ENCODE measurements around the gene MTARC1.
A peak's percentile ranks its signal among the peaks of the same experiment; 100 is the strongest.

MTARC1 gene

GRCh38 chr1:220808345-220809186, 21.9 kb downstream of the MTARC1 start:
- no peak for DNase-seq

GRCh38 chr1:220809187-220809550, 22.5 kb downstream of the MTARC1 start:
- DNase-seq = no peak

- DNase-seq = no peak
These were observed 23.0 kb downstream of the MTARC1 start for GRCh38 chr1:220809704-220810103.

GRCh38 chr1:220810179-220810653, 23.5 kb downstream of the MTARC1 start:
- DNase-seq = peak; percentile 64 to 72

- no peak for DNase-seq
These were observed 24.2 kb downstream of the MTARC1 start for GRCh38 chr1:220810963-220811362.

GRCh38 chr1:220811695-220812094, 25.0 kb downstream of the MTARC1 start:
- no peak for DNase-seq

GRCh38 chr1:220812308-220812707, 25.6 kb downstream of the MTARC1 start:
- no peak for DNase-seq

GRCh38 chr1:220813013-220813412, 26.3 kb downstream of the MTARC1 start:
- DNase-seq = no peak

GRCh38 chr1:220815409-220815808, 28.7 kb downstream of the MTARC1 start:
- DNase-seq = no peak

GRCh38 chr1:220817907-220818306, 31.2 kb downstream of the MTARC1 start:
- DNase-seq = no peak

GRCh38 chr1:220818421-220819173, 31.9 kb downstream of the MTARC1 start:
- DNase-seq = no peak

- no peak for DNase-seq
These were observed 32.8 kb downstream of the MTARC1 start for GRCh38 chr1:220819467-220820026.

- DNase-seq = no peak
These were observed 37.6 kb downstream of the MTARC1 start for GRCh38 chr1:220824031-220824989.

GRCh38 chr1:220825819-220826551, 39.3 kb downstream of the MTARC1 start:
- no peak for DNase-seq

- no peak for DNase-seq
These were observed 40.0 kb downstream of the MTARC1 start for GRCh38 chr1:220826729-220827128.

GRCh38 chr1:220827445-220828178, 40.9 kb downstream of the MTARC1 start:
- DNase-seq = no peak

GRCh38 chr1:220828179-220828490, 41.4 kb downstream of the MTARC1 start:
- DNase-seq = no peak

GRCh38 chr1:220828950-220829586, 42.4 kb downstream of the MTARC1 start:
- DNase-seq = no peak

GRCh38 chr1:220833436-220833835, 46.7 kb downstream of the MTARC1 start:
- no peak for DNase-seq

GRCh38 chr1:220834155-220834870, 47.6 kb downstream of the MTARC1 start:
- DNase-seq = no peak
